Esophagus squamous epithelium (tissue), 5 donors: ENCODE data around the gene ESPNL. TPM values are rescaled to one million over a fixed set of nuclear protein-coding genes. Genes with fewer than 3 reads are reported as not detected.
"Not testable (repeated sequence)": the region's sequence is repeated elsewhere in the genome, so short reads cannot be mapped to it uniquely, and the experiment has no call there.

ENCODE experiments used
- DNase-seq: peaks from one replicate; lab custom pipeline; 2025; lab: John Stamatoyannopoulos, UW
- H3K27ac ChIP-seq, 4 donors: fragments of 200-600 bp; sonication (generic); one replicate each; pipeline ENCODE4 v1.5.1; 2016 to 2019; ENCODE audit warnings: mild to moderate bottlenecking in 1 of 4
- H3K27me3 ChIP-seq, 4 donors: fragments of 200-600 bp; sonication (generic); 1 replicate in 3 of 4; 2 replicates in 1 of 4; pipeline versions ENCODE4 v1.5.1 to v1.6.0; 2017 to 2021; ENCODE audit warnings: antibody characterized with exemption in 1 of 4
- H3K36me3 ChIP-seq, 3 donors: fragments of 200-600 bp; sonication (generic); one replicate each; pipeline ENCODE4 v1.5.1; 2016 to 2019
- H3K4me1 ChIP-seq, 3 donors: fragments of 200-600 bp; sonication (generic); one replicate each; pipeline ENCODE4 v1.5.1; 2017 to 2019
- H3K4me3 ChIP-seq, 4 donors: fragments of 200-600 bp; sonication (generic); 1 replicate in 3 of 4; 2 replicates in 1 of 4; pipeline ENCODE4 v1.5.1; 2016 to 2019; ENCODE audit warnings: mild to moderate bottlenecking in 2 of 4, moderate library complexity in 1 of 4
- H3K9me3 ChIP-seq, 3 donors: fragments of 200-600 bp; sonication (generic); one replicate each; pipeline ENCODE4 v1.5.1; 2016 to 2019
- POLR2A ChIP-seq, 4 donors: fragments of 450-650 bp; IDR thresholded peaks; one replicate each; pipeline ENCODE4 v1.6.1; 2017; ENCODE audit warnings: antibody characterized with exemption in 4 of 4, mild to moderate bottlenecking in 4 of 4, moderate library complexity in 3 of 4
- WGBS, 2 donors: methylation state at CpG; one replicate each; pipeline ENCODE4 v1.1.5; 2018; 5-methylcytosine and 5-hydroxymethylcytosine counted together
- intact Hi-C: fragments of 100-400 bp; cut with DNase I; formaldehyde crosslinking; loops from one replicate; pipeline ENCODE4 v1.15.0; 2022
- total RNA-seq, 4 donors: library from RNA; depleted of rRNA; stranded (reverse); fragments of >200 nt; gene quantifications; one replicate each; pipeline ENCODE4 v1.1.0, GENCODE V29; 2016
- TF ChIP-seq, protein P1 (sequence below), 6 experiments: fragments of 450-650 bp in 4 of 6; fragments of 200-600 bp in 2 of 6; sonication (generic) in 2 of 6; IDR thresholded peaks; one replicate each; pipeline ENCODE4 v1.5.1; 2016 to 2019; ENCODE audit warnings: antibody characterized with exemption in 6 of 6, mild to moderate bottlenecking in 4 of 6, moderate library complexity in 4 of 6
- donor health status: DM: yes; HTN: yes; CAD: no.

ESPNL gene
- total RNA-seq, 4 donors from 2014 or later = 0.04 to 1.3 (median 0.88) TPM; not detected in 1

DNA sequence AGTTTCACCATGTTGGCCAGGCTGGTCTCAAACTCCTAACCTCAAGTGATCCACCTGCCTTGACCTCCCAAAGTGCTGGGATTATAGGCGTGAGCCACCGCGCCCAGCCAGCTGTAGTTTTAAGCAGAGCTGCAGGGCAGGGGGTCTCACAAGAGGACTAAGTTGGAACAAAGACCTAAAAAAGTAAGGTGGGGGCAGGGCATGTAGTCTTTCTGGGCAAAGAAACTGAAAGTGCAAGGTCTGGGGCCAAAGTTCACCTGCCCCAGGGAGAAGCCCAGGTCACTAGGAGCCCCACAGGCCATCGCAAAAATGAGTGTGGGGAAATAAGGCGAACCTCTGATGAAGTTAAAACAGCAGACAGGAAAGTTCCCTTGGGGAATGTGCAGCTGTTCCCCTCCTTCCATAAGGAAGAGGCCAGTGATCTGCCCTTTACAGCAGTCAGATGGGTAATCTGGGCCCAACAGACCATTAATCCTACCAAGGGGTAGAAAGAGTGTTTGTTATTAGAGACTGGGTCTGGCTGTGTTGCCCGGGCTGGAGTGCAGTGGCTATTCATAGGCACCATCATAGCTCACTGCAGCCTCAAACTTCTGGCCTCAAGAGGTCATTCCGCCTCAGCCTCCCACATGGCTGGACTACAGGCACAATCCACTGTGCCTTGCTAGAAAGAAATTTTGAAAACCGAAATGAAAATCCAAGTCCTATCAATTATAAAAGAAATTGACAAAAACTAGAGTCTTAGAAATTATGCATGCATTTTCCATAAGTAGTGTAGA is 36.5 kb upstream of the ESPNL start:
- H3K36me3 ChIP-seq = peaks cover 0 to 38% (median 3%) of the 10 kb centered on the region in 3 donors
- no peak overlapping the region for H3K27ac ChIP-seq
- no peak for DNase-seq
- H3K4me1 ChIP-seq = peaks cover 0 to 24% (median 12%) of the 10 kb centered on the region in 3 donors
- intact Hi-C loops = no loop called here
- 90 to 91% methylated on average over 5 to 8 of the region's 8 CpGs for WGBS, 2 donors
- H3K9me3 ChIP-seq = no peaks in the 10 kb centered on the region
- no peak overlapping the region for H3K4me3 ChIP-seq
- no peaks in the 10 kb centered on the region for H3K27me3 ChIP-seq
- TF ChIP-seq POLR2A (IDR thresholded peaks at IDR 0.05) = no peak
- TF ChIP-seq, protein P1, sequence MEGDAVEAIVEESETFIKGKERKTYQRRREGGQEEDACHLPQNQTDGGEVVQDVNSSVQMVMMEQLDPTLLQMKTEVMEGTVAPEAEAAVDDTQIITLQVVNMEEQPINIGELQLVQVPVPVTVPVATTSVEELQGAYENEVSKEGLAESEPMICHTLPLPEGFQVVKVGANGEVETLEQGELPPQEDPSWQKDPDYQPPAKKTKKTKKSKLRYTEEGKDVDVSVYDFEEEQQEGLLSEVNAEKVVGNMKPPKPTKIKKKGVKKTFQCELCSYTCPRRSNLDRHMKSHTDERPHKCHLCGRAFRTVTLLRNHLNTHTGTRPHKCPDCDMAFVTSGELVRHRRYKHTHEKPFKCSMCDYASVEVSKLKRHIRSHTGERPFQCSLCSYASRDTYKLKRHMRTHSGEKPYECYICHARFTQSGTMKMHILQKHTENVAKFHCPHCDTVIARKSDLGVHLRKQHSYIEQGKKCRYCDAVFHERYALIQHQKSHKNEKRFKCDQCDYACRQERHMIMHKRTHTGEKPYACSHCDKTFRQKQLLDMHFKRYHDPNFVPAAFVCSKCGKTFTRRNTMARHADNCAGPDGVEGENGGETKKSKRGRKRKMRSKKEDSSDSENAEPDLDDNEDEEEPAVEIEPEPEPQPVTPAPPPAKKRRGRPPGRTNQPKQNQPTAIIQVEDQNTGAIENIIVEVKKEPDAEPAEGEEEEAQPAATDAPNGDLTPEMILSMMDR (IDR thresholded peaks at IDR 0.05) = no peak

DNA sequence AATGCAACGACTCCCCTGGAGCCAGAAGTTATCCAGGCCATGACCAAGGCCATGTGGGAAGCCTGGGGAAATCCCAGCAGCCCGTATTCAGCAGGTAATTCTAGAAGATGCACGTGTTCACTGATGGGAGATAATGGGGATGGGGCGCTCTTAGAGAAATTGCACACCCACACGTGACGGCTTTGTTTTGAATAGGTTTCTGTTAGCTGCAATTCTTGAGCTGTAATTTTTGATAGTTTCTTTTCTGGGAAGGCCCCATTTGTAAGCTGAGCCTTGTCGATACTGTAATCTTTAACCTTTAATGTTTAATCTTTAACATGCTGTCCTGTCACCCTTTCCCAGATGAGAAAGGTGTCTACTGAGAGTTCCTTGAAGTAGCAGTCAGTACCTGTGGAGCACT is 35.8 kb upstream of the ESPNL start:
- intact Hi-C loops = no loop called here
- H3K4me3 ChIP-seq = no peak overlapping the region
- no peaks in the 10 kb centered on the region for H3K27me3 ChIP-seq
- 81 to 82% methylated on average over 7 of the region's 7 CpGs for WGBS, 2 donors
- TF ChIP-seq POLR2A (IDR thresholded peaks at IDR 0.05) = no peak
- TF ChIP-seq, protein P1 (IDR thresholded peaks at IDR 0.05) = no peak
- H3K9me3 ChIP-seq = no peaks in the 10 kb centered on the region
- H3K4me1 ChIP-seq = peaks cover 0 to 24% (median 12%) of the 10 kb centered on the region in 3 donors
- H3K27ac ChIP-seq = no peak overlapping the region
- H3K36me3 ChIP-seq = peaks cover 0 to 46% (median 4%) of the 10 kb centered on the region in 3 donors
- DNase-seq = no peak

DNA sequence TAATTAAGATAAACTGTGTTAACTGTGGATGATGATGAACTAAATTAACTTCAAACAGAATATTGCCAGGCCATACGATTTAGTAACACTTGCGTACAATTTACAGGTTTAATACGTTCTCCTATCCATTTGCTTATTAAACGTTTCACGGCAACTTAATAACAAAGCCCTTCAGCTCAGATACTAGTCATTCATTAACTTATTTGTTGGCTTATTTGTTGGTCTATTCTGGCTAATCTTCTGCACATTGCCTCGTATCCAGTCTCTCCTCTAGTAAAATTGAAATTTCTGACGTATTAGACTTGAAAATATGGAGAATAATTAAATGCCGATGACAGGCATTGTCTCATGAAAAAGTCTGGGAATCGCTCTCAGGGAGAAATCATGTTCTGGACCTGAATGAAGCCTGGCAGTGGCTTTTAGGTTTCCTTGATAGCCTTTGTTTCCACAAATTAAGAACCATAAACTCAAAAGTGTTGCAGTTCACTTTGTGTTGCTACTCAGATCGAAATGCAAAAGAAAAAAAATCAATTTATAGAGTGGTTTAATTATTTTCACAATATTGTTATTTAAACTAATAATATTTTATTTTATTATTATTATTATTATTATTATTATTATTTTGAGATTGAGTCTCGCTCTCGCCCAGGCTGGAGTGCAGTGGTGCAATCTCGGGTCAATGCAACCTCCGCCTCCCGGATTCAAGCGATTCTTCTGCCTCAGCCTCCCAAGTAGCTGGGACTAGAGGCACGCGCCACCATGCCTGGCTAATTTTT is 34.9 kb upstream of the ESPNL start:
- H3K9me3 ChIP-seq = no peaks in the 10 kb centered on the region
- H3K4me1 ChIP-seq = peaks cover 0 to 15% (median 5%) of the 10 kb centered on the region in 3 donors
- peaks cover 0 to 55% (median 10%) of the 10 kb centered on the region in 3 donors for H3K36me3 ChIP-seq
- H3K27ac ChIP-seq = no peak overlapping the region
- H3K4me3 ChIP-seq = no peak overlapping the region
- TF ChIP-seq, protein P1 (IDR thresholded peaks at IDR 0.05) = no peak
- no peak for TF ChIP-seq POLR2A (IDR thresholded peaks at IDR 0.05)
- intact Hi-C loops = no loop called here
- no peak for DNase-seq
- H3K27me3 ChIP-seq = no peaks in the 10 kb centered on the region
- 89% methylated on average over 18 of the region's 18 CpGs for WGBS, 2 donors

DNA sequence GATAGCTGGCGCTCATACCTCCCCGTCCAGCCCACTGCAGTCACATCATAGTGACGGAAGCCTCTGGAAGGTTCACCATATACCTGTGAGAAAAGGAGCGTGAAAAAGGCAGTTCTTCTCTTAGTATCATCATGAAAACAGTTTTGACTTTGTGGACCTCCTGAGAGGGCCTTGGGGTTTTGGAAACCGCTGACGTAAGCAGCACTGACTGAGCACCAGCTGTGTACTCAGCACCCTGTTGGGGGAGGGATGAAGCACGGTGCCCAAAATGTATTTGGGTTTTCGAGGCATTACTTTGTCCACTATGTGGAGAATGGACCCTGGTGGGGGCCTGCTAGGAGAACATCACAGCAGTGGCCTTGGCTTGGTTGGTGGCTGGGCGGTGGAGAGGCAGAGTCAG is 33.9 kb upstream of the ESPNL start:
- WGBS, 2 donors = 84 to 93% methylated on average over 7 to 9 of the region's 9 CpGs
- no peaks in the 10 kb centered on the region for H3K27me3 ChIP-seq
- H3K4me3 ChIP-seq = no peak overlapping the region
- no peak for TF ChIP-seq POLR2A (IDR thresholded peaks at IDR 0.05)
- TF ChIP-seq, protein P1 (IDR thresholded peaks at IDR 0.05) = no peak
- no peak for DNase-seq
- no peak overlapping the region for H3K27ac ChIP-seq
- H3K9me3 ChIP-seq = no peaks in the 10 kb centered on the region
- intact Hi-C loops = no loop called here
- H3K4me1 ChIP-seq = peaks cover 0 to 13% (median 5%) of the 10 kb centered on the region in 3 donors
- H3K36me3 ChIP-seq = peaks cover 0 to 65% (median 10%) of the 10 kb centered on the region in 3 donors

DNA sequence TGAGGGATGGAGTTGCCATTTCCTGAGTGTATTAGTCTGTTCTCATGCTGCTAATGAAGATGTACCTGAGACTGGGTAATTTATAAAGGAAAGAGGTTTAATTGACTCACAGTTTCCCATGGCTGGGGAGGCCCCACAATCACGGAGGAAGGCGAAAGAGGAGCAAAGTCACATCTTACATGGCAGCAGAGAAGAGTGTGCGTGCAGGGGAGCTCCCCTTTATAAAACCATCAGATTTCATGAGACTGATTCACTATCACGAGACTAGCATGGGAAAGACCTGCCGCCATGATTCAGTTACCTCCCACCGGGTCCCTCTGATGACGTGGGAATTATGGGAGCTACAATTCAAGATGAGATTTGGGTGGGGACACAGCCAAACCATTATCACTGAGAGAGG is 33.4 kb upstream of the ESPNL start:
- H3K27ac ChIP-seq, H3K4me3 ChIP-seq, intact Hi-C loops, H3K27me3 ChIP-seq, DNase-seq, H3K9me3 ChIP-seq, H3K4me1 ChIP-seq: not testable (repeated sequence)
- WGBS, 2 donors = 83% methylated on average over 7 of the region's 7 CpGs
- peaks cover 0 to 70% (median 10%) of the 10 kb centered on the region in 3 donors for H3K36me3 ChIP-seq
